HG02973 (cell line): ENCODE measurements around the gene LYST.
"Not testable (repeated sequence)": the region's sequence is repeated elsewhere in the genome, so short reads cannot be mapped to it uniquely, and the experiment has no call there.

Source experiments
- ATAC-seq: cut with Tn5 transposase; IDR thresholded peaks from one replicate; pipeline ENCODE4 v1.9.1; 2021; ENCODE audit warnings: moderate library complexity; ENCODE audit not compliant: unreplicated experiment

Gene LYST

GRCh38 chr1:235639226-235640205, 227.2 kb downstream of the LYST start:
- no peak for ATAC-seq

- ATAC-seq, result not testable (repeated sequence)
Observed at GRCh38 chr1:235638612-235639011, 228.1 kb downstream of the LYST start.

- no peak for ATAC-seq
Observed at GRCh38 chr1:235637756-235638534, 228.8 kb downstream of the LYST start.

GRCh38 chr1:235635938-235636662, 230.6 kb downstream of the LYST start:
- ATAC-seq, result no peak

- peak; percentile 88 for ATAC-seq
Observed at GRCh38 chr1:235632506-235633401, 234.0 kb downstream of the LYST start.

GRCh38 chr1:235631816-235632215, 234.9 kb downstream of the LYST start:
- ATAC-seq, result no peak

GRCh38 chr1:235628316-235629005, 238.2 kb downstream of the LYST start:
- ATAC-seq, result no peak

GRCh38 chr1:235625831-235626230, 240.9 kb downstream of the LYST start:
- no peak for ATAC-seq

- no peak for ATAC-seq
Observed at GRCh38 chr1:235625340-235625739, 241.4 kb downstream of the LYST start.

GRCh38 chr1:235624721-235625333, 241.9 kb downstream of the LYST start:
- no peak for ATAC-seq

GRCh38 chr1:235622936-235623779, 243.5 kb downstream of the LYST start:
- ATAC-seq, result no peak

GRCh38 chr1:235619149-235619548, 247.6 kb downstream of the LYST start:
- ATAC-seq, result not testable (repeated sequence)

- no peak for ATAC-seq
Observed at GRCh38 chr1:235617808-235618207, 248.9 kb downstream of the LYST start.

- ATAC-seq, result no peak
Observed at GRCh38 chr1:235617140-235617539, 249.6 kb downstream of the LYST start.

- no peak for ATAC-seq
Observed at GRCh38 chr1:235614442-235614954, 252.2 kb downstream of the LYST start.

- ATAC-seq, result no peak
Observed at GRCh38 chr1:235613602-235614001, 253.1 kb downstream of the LYST start.

GRCh38 chr1:235612761-235613160, 253.9 kb downstream of the LYST start:
- ATAC-seq, result no peak
